Right renal cortex interstitium (tissue), 3 donors: ENCODE results near the gene TSPAN8. TPM values are rescaled to one million over a fixed set of nuclear protein-coding genes. Genes with fewer than 3 reads are reported as not detected.
"Not testable (repeated sequence)": the region's sequence is repeated elsewhere in the genome, so short reads cannot be mapped to it uniquely, and the experiment has no call there.

Experiments used
- DNase-seq, 3 donors: peaks; one replicate each; pipeline ENCODE4 v3.0.0-alpha.2; 2013; ENCODE audit warnings: low read depth in 3 of 3, low spot score in 2 of 3
- polyA plus RNA-seq, 3 donors: library from polyadenylated mRNA; unstranded; fragments of 120-200 nt; gene quantifications; one replicate each; pipeline ENCODE4 v1.2.1, GENCODE V29; 2013; ENCODE audit not compliant: insufficient read length in 3 of 3

Gene TSPAN8
- polyA plus RNA-seq, 3 donors = 30.5 to 44.3 (median 43.0) TPM

DNA sequence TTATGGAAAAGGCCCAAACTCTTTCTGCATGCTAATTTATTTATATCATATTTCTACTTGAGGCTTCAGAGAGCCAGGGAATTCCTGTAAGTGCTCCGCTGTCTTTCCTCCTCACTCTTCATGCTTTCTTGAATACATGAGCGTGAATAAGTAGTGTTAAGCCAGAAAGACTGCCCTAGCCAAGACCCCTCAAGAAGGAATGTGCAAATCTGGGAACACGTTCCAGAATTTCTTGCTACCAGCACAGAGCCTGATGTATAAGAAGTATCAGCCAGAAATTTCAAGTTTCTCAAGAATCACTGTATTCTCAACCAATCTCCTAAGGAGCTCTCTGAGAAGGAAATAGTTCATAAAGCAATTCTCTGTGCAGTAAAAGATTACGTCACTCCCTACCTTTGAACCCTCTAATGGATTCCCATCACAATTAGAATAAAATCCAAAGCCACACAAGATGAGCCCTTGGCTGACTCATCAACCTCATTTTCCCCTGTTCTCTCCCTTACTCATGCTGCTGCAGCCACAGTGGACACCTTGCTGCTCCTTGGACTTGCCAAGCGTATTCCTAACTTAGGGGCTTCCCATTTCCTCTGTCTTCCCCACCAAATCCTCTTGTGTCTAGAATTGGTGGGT lies 6.9 kb upstream of the TSPAN8 start:
- no peak for DNase-seq

DNA sequence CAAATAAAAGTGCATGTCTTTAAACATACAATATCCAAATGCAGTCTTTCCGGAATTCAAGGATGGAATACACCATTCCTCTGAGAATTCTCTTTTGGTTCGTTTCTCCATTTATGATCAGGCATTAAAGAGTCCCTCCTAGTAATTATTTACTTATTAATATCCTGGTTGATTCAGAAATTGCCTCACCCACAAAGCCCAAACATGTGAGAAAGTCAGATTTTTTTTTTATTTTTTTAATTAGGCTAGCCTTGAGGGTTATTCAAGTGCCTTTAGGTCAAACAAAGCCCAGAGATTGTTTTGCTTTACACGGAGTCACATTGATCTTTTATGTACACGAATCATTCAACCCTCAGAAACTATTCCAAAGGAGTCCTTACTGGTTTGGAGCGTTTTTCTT lies 6.4 kb upstream of the TSPAN8 start:
- DNase-seq = no peak

DNA sequence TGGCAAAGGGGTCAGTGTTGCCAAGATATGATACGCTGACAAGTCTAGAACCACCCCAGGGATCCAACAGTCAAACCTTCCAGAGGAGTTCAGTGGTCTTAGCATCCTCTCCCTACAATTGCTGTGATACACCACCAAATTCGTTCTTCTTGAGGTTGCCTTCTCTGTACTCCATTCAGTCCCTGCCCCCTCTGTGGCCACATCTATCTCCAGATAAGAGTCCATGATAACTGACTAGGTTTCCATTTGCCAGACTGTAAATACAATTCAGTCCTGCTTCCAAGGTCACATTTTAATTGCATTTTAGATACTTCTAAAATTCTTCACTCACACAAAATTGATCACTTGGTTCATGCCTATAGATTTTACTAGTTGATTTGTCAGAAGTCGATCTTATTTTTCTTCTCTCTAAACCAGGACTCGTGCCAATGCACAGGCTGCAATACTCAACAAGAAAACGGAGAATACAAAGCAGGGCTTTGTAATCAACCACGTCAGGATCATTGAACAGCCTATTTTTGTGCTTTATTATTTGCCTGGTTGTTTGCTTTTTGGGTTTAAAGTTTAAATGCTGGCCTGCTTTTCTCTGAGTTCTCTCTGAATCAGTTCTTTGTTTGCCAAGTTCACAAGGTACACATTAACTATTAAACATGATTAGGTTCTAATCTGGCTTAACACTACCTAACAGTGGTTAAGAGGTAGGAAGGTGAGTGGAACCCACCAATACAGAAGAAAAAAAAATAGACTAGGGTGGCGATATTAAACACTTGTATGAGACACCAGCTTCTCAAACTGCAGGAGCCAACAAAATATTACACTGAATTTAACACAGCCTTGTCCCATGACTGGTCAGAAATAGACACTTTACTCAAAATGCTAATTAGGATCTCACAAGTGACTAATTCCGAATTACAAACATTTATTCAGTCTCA lies 5.3 kb upstream of the TSPAN8 start:
- no peak for DNase-seq

DNA sequence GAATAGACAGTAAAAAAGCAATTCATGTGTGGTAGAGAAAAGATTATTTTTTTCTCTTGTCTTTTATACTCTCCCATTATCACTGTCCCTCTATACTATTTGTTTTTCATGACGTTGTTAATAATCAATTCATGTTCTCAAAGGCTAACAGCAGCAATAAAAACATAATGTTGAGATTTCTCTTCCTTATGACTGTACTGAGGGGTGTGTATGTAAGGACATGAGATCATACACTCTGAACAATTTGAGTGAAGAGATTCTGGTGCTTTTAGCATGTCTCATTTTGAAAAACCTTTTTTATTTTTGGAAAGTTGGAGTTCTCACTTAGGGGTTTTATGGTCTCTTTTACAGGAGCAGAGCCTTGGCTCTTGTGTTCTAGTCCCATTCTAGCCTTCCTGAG lies 3.8 kb upstream of the TSPAN8 start:
- DNase-seq = no peak

DNA sequence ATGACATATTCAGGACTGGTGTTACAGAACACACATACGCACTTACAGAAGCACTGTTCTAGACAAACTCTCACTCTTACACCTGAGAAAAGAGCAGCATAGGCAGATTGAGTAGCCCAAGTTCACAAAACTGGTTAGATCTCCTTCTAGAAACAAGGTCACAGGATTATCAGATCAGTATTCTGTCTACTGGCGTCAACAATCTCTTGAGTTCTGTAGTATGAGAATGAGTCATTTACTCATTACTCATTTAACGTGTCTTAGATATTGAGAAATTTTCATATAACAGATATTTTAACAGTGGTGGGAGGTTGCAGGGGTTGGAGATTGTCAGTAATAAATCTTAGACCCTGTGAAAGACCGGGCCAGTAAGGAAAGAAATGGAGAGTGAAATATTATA lies 2.8 kb upstream of the TSPAN8 start:
- DNase-seq = no peak

DNA sequence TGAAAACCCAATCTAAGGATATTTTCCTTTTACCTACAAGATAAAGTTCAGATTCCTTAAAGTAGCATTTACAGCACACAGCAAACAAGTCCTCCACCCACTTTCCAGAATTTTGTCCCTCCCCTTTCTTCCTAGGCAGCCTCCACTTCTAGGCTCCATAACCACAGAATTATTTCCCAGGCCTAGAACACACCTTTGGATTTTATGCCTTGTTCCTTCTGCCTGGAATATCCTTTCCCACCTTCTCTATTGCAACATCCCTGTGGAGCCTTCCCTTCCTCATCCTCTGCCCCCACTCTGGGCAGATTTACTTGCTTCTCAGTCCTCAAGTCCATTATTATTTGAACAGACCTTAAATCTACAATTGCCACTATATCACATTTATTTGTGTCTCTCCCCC lies 2.1 kb upstream of the TSPAN8 start:
- no peak for DNase-seq

DNA sequence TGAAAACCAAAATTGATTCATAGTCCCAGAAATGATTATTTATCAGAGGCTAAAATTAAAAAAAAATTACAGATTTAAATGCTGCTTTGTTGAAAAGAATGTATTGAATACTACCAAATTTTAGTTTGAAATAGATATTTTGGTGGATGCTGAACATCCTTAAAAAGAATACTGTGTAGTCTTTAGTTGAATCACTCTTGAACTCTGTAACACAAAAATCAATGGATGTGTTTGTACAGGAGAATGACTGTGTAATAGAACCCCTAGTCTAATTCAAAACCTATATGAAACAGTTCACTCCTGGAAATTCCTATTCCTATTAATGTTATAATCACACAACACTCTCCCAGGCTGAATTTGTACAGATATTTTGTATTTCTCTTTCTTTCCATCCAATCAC lies 1.5 kb upstream of the TSPAN8 start:
- DNase-seq = no peak

GRCh38 chr12:71158361-71158882 lies 623 bp upstream of the TSPAN8 start:
- no peak for DNase-seq

- DNase-seq = no peak
These were observed 2.6 kb downstream of the TSPAN8 start for GRCh38 chr12:71155225-71155624.

DNA sequence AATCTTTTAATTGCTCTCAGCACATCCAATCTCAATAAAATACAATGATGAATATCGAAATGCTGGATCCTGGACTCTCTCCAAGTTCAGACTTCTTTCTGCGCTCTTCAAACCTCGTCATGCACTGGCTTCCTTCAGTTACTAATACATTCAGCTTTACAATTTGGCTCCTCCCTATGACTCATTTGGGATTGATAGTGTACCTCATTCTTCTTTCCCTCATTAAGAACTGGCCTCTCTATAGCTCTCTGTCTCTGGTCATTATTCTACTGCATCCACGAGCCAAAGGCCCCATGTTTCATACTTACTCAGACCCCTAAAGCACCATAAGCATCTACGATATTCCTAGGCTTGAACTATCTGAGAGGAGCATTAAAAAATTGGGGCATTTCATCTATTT lies 4.9 kb downstream of the TSPAN8 start:
- DNase-seq = no peak

DNA sequence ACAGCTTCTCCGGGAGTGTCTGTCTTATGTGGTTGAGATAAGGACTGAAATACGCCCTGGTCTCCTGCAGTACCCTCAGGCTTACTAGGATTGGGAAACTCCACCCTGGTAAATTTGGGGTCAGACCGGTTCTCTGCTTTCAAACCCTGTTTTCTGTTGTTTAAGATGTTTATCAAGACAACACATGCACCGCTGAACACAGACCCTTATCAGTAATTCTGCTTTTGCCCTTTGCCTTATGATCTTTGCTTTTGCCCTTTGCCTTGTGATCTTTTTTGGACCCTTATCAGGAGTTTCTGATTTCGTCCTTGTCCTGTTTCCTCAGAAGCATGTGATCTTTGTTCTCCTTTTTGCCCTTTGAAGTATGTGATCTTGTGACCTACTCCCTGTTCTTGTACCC lies 7.8 kb downstream of the TSPAN8 start:
- DNase-seq = not testable (repeated sequence)

DNA sequence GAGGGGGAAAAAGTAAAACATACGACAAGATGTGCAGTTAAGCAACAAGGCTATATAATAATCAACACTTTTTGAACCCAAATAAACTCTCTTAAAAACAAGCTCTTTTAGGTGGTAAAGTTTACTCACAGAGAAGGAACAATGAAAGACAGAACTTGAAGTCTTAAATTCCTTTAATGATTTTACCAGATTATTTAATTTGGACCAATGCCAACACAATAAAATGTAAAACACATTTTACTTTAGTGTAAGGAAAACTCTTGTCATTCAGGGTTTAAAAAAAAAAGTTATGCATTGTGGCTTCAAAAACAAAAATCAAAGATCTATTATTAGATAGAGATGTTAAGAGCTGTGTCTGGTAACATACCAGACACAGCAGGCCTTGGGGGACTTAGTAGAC lies 13.1 kb downstream of the TSPAN8 start:
- DNase-seq = no peak

GRCh38 chr12:71142956-71143355 lies 14.8 kb downstream of the TSPAN8 start:
- DNase-seq = no peak

DNA sequence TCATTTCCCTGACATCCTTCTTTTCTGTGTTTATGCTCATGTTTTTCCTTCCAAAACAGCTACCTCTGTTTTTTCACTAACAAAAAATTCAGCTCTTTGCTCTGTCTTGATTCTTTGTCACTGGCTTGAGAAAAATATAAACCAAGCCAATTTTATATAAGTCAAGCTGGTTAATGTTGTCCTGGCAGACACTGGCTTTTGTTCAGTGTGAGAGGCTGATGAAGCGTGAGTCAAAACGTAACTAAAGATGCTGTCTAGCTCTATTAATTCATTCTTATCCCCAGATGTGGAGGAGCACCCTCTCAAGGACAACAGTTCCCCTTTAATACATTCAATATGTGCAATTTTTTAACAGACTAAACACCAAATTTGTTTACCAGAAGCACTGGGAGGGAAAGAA lies 15.8 kb downstream of the TSPAN8 start:
- no peak for DNase-seq

DNA sequence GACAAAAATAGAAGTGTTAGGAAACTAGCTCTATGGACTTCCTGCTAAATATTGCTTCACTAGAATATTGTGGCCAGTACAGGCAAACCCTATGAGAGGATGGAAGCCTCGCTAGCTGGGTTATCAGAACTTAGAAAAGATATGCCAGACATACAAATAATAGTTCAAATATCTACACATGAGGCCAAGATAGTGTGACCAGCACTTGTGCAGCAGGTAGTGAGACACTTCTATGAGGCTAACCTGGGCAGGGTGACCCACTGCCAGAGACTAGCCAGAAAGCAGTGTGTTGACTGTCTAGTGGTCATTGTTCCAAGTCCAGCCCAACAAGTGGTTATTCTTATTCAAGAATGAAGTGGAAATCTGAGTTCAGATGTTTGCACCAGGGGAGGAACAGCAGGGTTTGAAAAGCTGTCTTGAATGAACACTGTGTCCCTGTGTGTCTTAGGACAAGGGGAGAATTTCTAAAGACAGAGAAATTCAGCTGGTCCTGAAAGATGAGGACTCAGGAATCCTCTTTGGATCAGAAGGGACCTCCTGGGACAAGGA lies 16.3 kb downstream of the TSPAN8 start:
- DNase-seq = no peak

GRCh38 chr12:71139153-71139735 lies 18.6 kb downstream of the TSPAN8 start:
- no peak for DNase-seq

- no peak for DNase-seq
These were observed 19.8 kb downstream of the TSPAN8 start for GRCh38 chr12:71138011-71138410.

- DNase-seq = no peak
These were observed 22.0 kb downstream of the TSPAN8 start for GRCh38 chr12:71135812-71136176.

GRCh38 chr12:71135077-71135811 lies 22.6 kb downstream of the TSPAN8 start:
- DNase-seq = no peak

- DNase-seq = no peak
These were observed 23.4 kb downstream of the TSPAN8 start for GRCh38 chr12:71134405-71134804.
